Mammary epithelial cell (primary cell): ENCODE results near the gene KCP.

Experiments
- CTCF ChIP-seq, 2 donors: IDR thresholded peaks in 1 of 2; conservative IDR thresholded peaks in 1 of 2; 2 replicates each; pipeline ENCODE4 v1.5.1; 2011 to 2012; ENCODE audit warnings: inconsistent platforms in 2 of 2, low read length in 2 of 2, mild to moderate bottlenecking in 2 of 2, control low read depth in 1 of 2, low read depth in 1 of 2; ENCODE audit not compliant: insufficient read depth in 1 of 2; ENCODE audit errors: extremely low read depth in 1 of 2
- EZH2 ChIP-seq: IDR thresholded peaks from 2 replicates; pipeline ENCODE4 v1.6.1; 2012; ENCODE audit warnings: low read length, inconsistent platforms, borderline replicate concordance

- TF ChIP-seq CTCF (conservative IDR thresholded peaks at IDR 0.05 in 1 of 2, IDR thresholded peaks at IDR 0.05 in 1 of 2; ENCODE audit: extremely low read depth in 1 of 2, insufficient read depth in 1 of 2, low read depth in 1 of 2, low read length in 2 of 2) (no peak), EZH2 (no peak)
Measured at GRCh38 chr7:128909625-128910568, 612 bp downstream of the KCP start.
